ENCODE results near the gene CRYBB1.

DNA sequence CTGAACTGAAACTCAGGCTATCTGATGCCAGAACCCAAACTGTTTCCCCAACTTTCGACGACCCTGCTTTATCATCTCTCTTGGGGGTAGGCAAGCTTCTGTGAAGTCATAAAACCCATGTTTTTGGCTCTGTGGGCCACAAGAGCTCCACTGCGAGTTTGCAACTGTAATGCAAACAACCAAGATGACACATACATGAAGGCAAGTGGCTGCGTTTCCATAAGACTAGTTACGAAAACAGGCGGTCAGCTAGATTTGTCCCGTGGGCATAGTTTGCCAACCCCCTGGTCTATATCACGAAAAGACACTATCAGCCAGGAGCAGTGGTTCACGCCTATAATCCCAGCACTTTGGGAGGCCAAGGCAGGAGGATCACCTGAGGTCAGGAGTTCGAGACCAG is 65.4 kb downstream of the CRYBB1 start:
- TF ChIP-seq, protein P1, sequence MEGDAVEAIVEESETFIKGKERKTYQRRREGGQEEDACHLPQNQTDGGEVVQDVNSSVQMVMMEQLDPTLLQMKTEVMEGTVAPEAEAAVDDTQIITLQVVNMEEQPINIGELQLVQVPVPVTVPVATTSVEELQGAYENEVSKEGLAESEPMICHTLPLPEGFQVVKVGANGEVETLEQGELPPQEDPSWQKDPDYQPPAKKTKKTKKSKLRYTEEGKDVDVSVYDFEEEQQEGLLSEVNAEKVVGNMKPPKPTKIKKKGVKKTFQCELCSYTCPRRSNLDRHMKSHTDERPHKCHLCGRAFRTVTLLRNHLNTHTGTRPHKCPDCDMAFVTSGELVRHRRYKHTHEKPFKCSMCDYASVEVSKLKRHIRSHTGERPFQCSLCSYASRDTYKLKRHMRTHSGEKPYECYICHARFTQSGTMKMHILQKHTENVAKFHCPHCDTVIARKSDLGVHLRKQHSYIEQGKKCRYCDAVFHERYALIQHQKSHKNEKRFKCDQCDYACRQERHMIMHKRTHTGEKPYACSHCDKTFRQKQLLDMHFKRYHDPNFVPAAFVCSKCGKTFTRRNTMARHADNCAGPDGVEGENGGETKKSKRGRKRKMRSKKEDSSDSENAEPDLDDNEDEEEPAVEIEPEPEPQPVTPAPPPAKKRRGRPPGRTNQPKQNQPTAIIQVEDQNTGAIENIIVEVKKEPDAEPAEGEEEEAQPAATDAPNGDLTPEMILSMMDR (IDR thresholded peaks at IDR 0.05) = no peak
- no peak for TF ChIP-seq POLR2A (IDR thresholded peaks at IDR 0.05)
